Measurements from ENCODE around the gene FAN1. TPM values are rescaled to one million over a fixed set of nuclear protein-coding genes. Genes with fewer than 3 reads are reported as not detected.

The FAN1 gene
- total RNA-seq, 4 donors from 2014 or later: 8.2 to 22.3 (median 18.2) TPM

- Histone ChIP-seq H3K9me3 (no peaks in the 10 kb centered on the region), H3K27me3 (no peaks in the 10 kb centered on the region), H3K4me1 (peaks cover 0 to 5% (median 3%) of the 10 kb centered on the region in 4 donors), H3K4me3 (no peak overlapping the region), H3K27ac (no peak overlapping the region), H3K36me3 (peaks cover 0 to 6% (median 0%) of the 10 kb centered on the region in 3 donors)
- TF ChIP-seq CTCF (IDR thresholded peaks at IDR 0.05) (no peak), POLR2A (IDR thresholded peaks at IDR 0.05) (no peak)
- DNase-seq: no peak
These were observed 2.7 kb downstream of the FAN1 start for GRCh38 chr15:30906366-30906765.

- TF ChIP-seq POLR2A (IDR thresholded peaks at IDR 0.05): no peak
- TF ChIP-seq CTCF (IDR thresholded peaks at IDR 0.05): no peak
These were observed 10.0 kb downstream of the FAN1 start for GRCh38 chr15:30913761-30914160.

GRCh38 chr15:30917013-30917412 is 13.3 kb downstream of the FAN1 start:
- TF ChIP-seq CTCF (IDR thresholded peaks at IDR 0.05) (no peak), POLR2A (IDR thresholded peaks at IDR 0.05) (no peak)
- Histone ChIP-seq H3K36me3 (peaks cover 0 to 66% (median 0%) of the 10 kb centered on the region in 3 donors), H3K27me3 (no peaks in the 10 kb centered on the region), H3K4me1 (no peaks in the 10 kb centered on the region), H3K9me3 (no peaks in the 10 kb centered on the region), H3K4me3 (no peak overlapping the region), H3K27ac (no peak overlapping the region)
- no peak for DNase-seq

More at GRCh38 chr15:30913761-30914160, 10.0 kb downstream of the FAN1 start:
- no peak overlapping the region for H3K27ac ChIP-seq
- no peak for DNase-seq
- peaks cover 0 to 57% (median 0%) of the 10 kb centered on the region in 3 donors for H3K36me3 ChIP-seq
- H3K4me1 ChIP-seq: no peaks in the 10 kb centered on the region
- H3K9me3 ChIP-seq: no peaks in the 10 kb centered on the region
- no peak overlapping the region for H3K4me3 ChIP-seq
- H3K27me3 ChIP-seq: no peaks in the 10 kb centered on the region

DNA sequence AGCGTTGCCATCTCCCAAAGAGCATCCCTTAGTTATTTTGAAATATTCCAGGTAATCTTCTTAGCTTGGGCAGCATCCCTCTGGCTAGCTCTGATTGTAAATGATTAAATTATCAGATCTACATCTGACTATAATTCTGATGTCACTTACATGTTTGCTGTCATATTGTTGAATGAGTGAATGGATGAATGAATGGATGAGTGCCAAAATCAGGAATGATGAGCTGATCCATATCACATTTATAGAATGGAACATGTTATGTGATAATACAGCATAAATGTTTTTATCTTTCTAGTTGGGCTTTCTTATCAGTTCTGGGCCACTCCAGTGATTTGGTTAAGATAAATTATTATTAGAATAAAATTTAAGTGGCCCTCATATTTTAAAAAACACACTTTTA is 14.0 kb downstream of the FAN1 start:
- Histone ChIP-seq H3K27me3 (no peaks in the 10 kb centered on the region), H3K4me3 (no peak overlapping the region), H3K9me3 (no peaks in the 10 kb centered on the region), H3K4me1 (no peaks in the 10 kb centered on the region), H3K27ac (no peak overlapping the region), H3K36me3 (peaks cover 0 to 68% (median 0%) of the 10 kb centered on the region in 3 donors)
- DNase-seq: no peak
- no peak for TF ChIP-seq CTCF (IDR thresholded peaks at IDR 0.05)
- no peak for TF ChIP-seq POLR2A (IDR thresholded peaks at IDR 0.05)

DNA sequence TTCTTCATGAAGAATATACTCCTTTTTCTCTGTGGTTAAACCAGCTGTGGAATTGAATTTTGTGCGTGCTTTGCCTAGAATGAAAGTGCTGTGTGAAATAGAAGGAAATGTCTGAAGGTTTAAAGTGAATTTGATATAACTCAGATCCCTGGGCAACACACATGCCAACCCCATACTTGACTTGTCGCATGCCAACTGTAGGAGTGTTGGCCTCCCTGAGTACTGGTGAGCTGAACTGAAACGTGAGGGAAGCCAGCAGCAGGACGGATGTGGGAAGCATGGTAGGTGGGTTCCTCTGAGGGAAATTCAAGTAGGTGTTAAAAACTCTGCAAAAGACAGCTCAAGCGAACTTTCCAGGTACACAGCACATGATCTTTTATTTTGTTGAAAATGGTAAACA is 14.7 kb downstream of the FAN1 start:
- H3K27me3 ChIP-seq: no peaks in the 10 kb centered on the region
- no peaks in the 10 kb centered on the region for H3K4me1 ChIP-seq
- TF ChIP-seq POLR2A (IDR thresholded peaks at IDR 0.05): no peak
- no peak for TF ChIP-seq CTCF (IDR thresholded peaks at IDR 0.05)
- no peak for DNase-seq
- H3K4me3 ChIP-seq: no peak overlapping the region
- no peaks in the 10 kb centered on the region for H3K9me3 ChIP-seq
- peaks cover 0 to 75% (median 0%) of the 10 kb centered on the region in 3 donors for H3K36me3 ChIP-seq
- H3K27ac ChIP-seq: no peak overlapping the region
